MG63 (cell line): ENCODE measurements around the gene KRT73. TPM values are rescaled to one million over a fixed set of nuclear protein-coding genes. Genes with fewer than 3 reads are reported as not detected.
"Not testable (repeated sequence)": the region's sequence is repeated elsewhere in the genome, so short reads cannot be mapped to it uniquely, and the experiment has no call there.

Experiments
- DNase-seq: peaks from one replicate; pipeline ENCODE4 v3.0.0-alpha.2; 2020
- H3K27me3 ChIP-seq: fragments of 250-450 bp; sonication (Bioruptor Pico); 2 replicates; pipeline ENCODE4 v1.5.1; 2020; ENCODE audit warnings: mild to moderate bottlenecking, moderate library complexity
- H3K36me3 ChIP-seq: fragments of 250-450 bp; sonication (Bioruptor Pico); 2 replicates; pipeline ENCODE4 v1.5.1; 2020; ENCODE audit warnings: mild to moderate bottlenecking, moderate library complexity
- H3K4me3 ChIP-seq: fragments of 250-450 bp; sonication (Bioruptor Pico); 2 replicates; pipeline ENCODE4 v1.5.1; 2020; ENCODE audit warnings: mild to moderate bottlenecking, moderate library complexity
- H3K9me3 ChIP-seq: fragments of 250-450 bp; sonication (Bioruptor Pico); 2 replicates; pipeline ENCODE4 v1.5.1; 2020; ENCODE audit warnings: mild to moderate bottlenecking, moderate library complexity
- total RNA-seq: library from RNA; depleted of rRNA; stranded (reverse); fragments of >200 nt; shearing (Covaris generic); gene quantifications from 2 replicates; pipeline ENCODE4 v1.2.3, GENCODE V29; 2014; ENCODE audit warnings: low replicate concordance

Gene KRT73
- total RNA-seq, 1 experiment from 2014 or later = not detected

GRCh38 chr12:52598966-52599365, 19.4 kb downstream of the KRT73 start:
- no peak overlapping the region for H3K4me3 ChIP-seq
- peaks cover 20% of the 10 kb centered on the region for H3K27me3 ChIP-seq
- no peak for DNase-seq
- H3K36me3 ChIP-seq = no peaks in the 10 kb centered on the region
- no peaks in the 10 kb centered on the region for H3K9me3 ChIP-seq

- not testable (repeated sequence) for DNase-seq, H3K36me3 ChIP-seq
Observed at GRCh38 chr12:52594237-52594636, 24.1 kb downstream of the KRT73 start.

DNA sequence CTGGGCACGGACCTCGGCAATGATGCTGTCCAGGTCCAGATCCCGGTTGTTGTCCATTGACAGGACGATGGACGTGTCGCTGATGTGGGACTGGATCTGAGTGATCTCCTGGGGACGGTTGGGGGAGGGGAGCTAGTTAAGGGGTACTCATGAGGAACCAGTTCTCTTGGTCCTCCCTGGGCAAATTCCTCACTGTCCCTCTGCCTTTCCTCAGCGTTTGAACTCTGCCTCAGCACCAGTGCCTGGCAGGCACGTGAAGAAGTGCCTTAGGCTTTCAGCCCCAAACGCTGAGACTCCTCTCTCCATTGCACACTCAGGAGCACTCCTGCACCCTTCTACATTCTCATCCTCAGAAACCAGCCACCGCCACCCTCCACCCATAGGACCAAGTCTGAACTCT, 26.8 kb downstream of the KRT73 start:
- Histone ChIP-seq H3K36me3 (no peaks in the 10 kb centered on the region), H3K4me3 (no peak overlapping the region), H3K9me3 (no peaks in the 10 kb centered on the region), H3K27me3 (peaks cover 6% of the 10 kb centered on the region)
- DNase-seq = no peak

More at GRCh38 chr12:52594237-52594636, 24.1 kb downstream of the KRT73 start:
- peaks cover 13% of the 10 kb centered on the region for H3K27me3 ChIP-seq
- H3K9me3 ChIP-seq, H3K4me3 ChIP-seq: not testable (repeated sequence)

- Histone ChIP-seq H3K4me3 (no peak overlapping the region), H3K9me3 (no peaks in the 10 kb centered on the region), H3K27me3 (no peaks in the 10 kb centered on the region; the same call in 1 of the 2 replicates), H3K36me3 (no peaks in the 10 kb centered on the region)
- DNase-seq = no peak
Observed at GRCh38 chr12:52590021-52590420, 28.3 kb downstream of the KRT73 start.

DNA sequence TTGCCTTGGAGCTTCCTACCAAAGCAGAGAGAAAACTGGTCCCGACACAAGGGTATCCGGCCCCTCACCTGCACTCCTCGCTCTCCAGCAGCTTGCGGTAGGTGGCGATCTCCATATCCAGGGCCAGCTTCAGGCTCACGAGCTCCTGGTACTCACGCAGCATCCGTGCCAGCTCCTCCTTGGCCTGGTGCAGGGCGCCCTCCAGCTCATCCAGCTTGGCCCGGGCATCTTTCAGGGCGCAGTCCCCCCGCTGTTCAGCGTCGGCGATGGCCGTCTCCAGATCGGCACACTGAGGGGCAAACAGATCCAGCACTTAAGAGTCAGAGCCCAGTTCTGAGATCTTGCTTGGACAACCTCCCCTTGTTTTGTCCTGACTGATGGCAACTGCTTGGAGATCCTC, 30.8 kb downstream of the KRT73 start:
- DNase-seq = no peak
- H3K36me3 ChIP-seq = no peaks in the 10 kb centered on the region

GRCh38 chr12:52585946-52586345, 32.4 kb downstream of the KRT73 start:
- no peaks in the 10 kb centered on the region for H3K36me3 ChIP-seq
- no peaks in the 10 kb centered on the region for H3K9me3 ChIP-seq
- DNase-seq = no peak
- H3K27me3 ChIP-seq = no peaks in the 10 kb centered on the region
- no peak overlapping the region for H3K4me3 ChIP-seq

More for the DNA sequence above, 30.8 kb downstream of the KRT73 start:
- no peaks in the 10 kb centered on the region for H3K9me3 ChIP-seq
- H3K4me3 ChIP-seq = no peak overlapping the region
- H3K27me3 ChIP-seq = no peaks in the 10 kb centered on the region

GRCh38 chr12:52585066-52585465, 33.3 kb downstream of the KRT73 start:
- Histone ChIP-seq H3K27me3 (no peaks in the 10 kb centered on the region), H3K9me3 (no peaks in the 10 kb centered on the region), H3K4me3 (no peak overlapping the region), H3K36me3 (no peaks in the 10 kb centered on the region)
- no peak for DNase-seq

GRCh38 chr12:52584156-52584682, 34.1 kb downstream of the KRT73 start:
- Histone ChIP-seq H3K27me3 (no peaks in the 10 kb centered on the region), H3K36me3 (no peaks in the 10 kb centered on the region), H3K4me3 (no peak overlapping the region), H3K9me3 (no peaks in the 10 kb centered on the region)
- DNase-seq = no peak

GRCh38 chr12:52582971-52583456, 35.3 kb downstream of the KRT73 start:
- Histone ChIP-seq H3K36me3 (no peaks in the 10 kb centered on the region), H3K27me3 (no peaks in the 10 kb centered on the region), H3K9me3 (no peaks in the 10 kb centered on the region), H3K4me3 (no peak overlapping the region)
- DNase-seq = peak; percentile 66

DNA sequence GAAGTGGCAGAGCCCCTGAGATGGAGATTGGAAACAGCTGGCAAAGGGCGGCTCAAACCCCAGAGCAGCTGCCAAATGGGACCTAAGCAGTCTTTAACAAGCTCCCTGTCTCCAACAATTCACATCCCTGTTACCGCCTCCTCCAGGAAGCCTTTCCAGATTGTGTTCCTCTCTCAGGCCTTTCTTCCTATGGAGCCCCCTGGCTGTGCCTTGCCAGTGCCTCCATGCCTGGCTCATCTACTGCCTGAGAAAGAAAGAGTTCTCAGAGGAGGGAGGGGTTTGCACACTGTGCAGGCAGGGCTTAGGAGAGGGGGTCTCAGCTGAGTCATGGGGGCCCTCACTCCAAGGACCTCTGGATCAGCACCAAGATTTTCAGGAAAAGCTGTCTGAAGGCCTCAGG, 35.9 kb downstream of the KRT73 start:
- Histone ChIP-seq H3K4me3 (no peak overlapping the region), H3K27me3 (no peaks in the 10 kb centered on the region), H3K9me3 (no peaks in the 10 kb centered on the region), H3K36me3 (no peaks in the 10 kb centered on the region)
- no peak for DNase-seq

- H3K36me3 ChIP-seq = no peaks in the 10 kb centered on the region
- H3K27me3 ChIP-seq = no peaks in the 10 kb centered on the region
- no peak for DNase-seq
- no peaks in the 10 kb centered on the region for H3K9me3 ChIP-seq
- no peak overlapping the region for H3K4me3 ChIP-seq
Observed at GRCh38 chr12:52581481-52581880, 36.9 kb downstream of the KRT73 start.

DNA sequence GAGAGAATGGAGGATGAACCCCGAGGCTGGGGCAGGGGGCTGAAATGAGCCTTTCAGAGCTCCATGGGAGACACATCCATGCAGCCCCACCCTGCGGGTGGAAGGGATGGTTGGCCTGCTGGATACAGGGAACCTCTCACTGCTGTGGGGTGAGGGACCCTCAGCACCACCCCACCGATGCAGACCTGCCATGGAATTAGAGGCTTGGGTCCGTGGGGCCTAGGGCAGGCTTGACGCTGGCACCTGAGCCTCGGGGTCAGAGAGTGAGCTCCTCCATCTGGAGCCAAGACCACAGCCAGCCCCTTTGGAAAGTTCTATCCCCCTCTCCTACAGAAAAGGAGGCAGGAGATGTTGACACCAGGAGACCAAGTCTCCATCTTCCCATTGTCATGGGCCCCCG, 37.3 kb downstream of the KRT73 start:
- Histone ChIP-seq H3K4me3 (no peak overlapping the region), H3K27me3 (no peaks in the 10 kb centered on the region), H3K36me3 (no peaks in the 10 kb centered on the region), H3K9me3 (no peaks in the 10 kb centered on the region)
- DNase-seq = no peak

- Histone ChIP-seq H3K36me3 (no peaks in the 10 kb centered on the region), H3K27me3 (no peaks in the 10 kb centered on the region), H3K9me3 (no peaks in the 10 kb centered on the region), H3K4me3 (no peak overlapping the region)
- DNase-seq = no peak
Observed at GRCh38 chr12:52580496-52580895, 37.9 kb downstream of the KRT73 start.

- no peak for DNase-seq
- Histone ChIP-seq H3K4me3 (no peak overlapping the region), H3K27me3 (no peaks in the 10 kb centered on the region), H3K9me3 (no peaks in the 10 kb centered on the region), H3K36me3 (no peaks in the 10 kb centered on the region)
Observed at GRCh38 chr12:52579468-52580465, 38.6 kb downstream of the KRT73 start.

GRCh38 chr12:52578469-52578868, 39.9 kb downstream of the KRT73 start:
- H3K27me3 ChIP-seq = no peaks in the 10 kb centered on the region
- H3K4me3 ChIP-seq = no peak overlapping the region
- H3K36me3 ChIP-seq = no peaks in the 10 kb centered on the region
- no peaks in the 10 kb centered on the region for H3K9me3 ChIP-seq
- DNase-seq = no peak

DNA sequence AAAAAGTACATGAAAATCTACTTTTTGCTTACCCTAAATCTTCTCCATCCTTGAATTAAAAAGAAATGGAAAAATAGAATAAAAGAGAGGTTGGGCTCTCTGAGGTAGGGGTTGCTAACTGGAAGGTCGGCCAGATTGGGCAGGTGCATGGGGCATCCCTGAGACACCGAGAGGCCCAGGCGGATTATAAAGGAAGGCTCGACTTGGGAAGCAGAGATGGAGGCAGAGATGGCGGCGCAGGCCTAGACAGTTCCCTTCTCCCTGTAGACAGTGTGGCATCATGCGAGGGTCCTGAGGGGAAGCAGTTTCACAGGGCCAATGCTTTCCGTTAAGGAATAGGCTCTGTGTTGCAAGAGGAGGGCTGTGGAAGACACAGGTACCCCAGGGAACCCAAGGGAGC, 41.0 kb downstream of the KRT73 start:
- H3K9me3 ChIP-seq = no peaks in the 10 kb centered on the region
- no peaks in the 10 kb centered on the region for H3K36me3 ChIP-seq
- no peak for DNase-seq
- no peak overlapping the region for H3K4me3 ChIP-seq
- no peaks in the 10 kb centered on the region for H3K27me3 ChIP-seq

GRCh38 chr12:52575948-52576347, 42.4 kb downstream of the KRT73 start:
- Histone ChIP-seq H3K27me3 (no peaks in the 10 kb centered on the region), H3K4me3 (no peak overlapping the region), H3K9me3 (no peaks in the 10 kb centered on the region), H3K36me3 (no peaks in the 10 kb centered on the region)
- no peak for DNase-seq

- Histone ChIP-seq H3K9me3 (no peaks in the 10 kb centered on the region), H3K27me3 (no peaks in the 10 kb centered on the region), H3K4me3 (no peak overlapping the region), H3K36me3 (no peaks in the 10 kb centered on the region)
- DNase-seq = no peak
Observed at GRCh38 chr12:52575256-52575655, 43.1 kb downstream of the KRT73 start.
